GM12878 (cell line): ENCODE results near the gene MICB. TPM values are rescaled to one million over a fixed set of nuclear protein-coding genes. Genes with fewer than 3 reads are reported as not detected.

Source experiments
- ATAC-seq: fragments of 200-7000 bp; cut with Tn5 transposase; 3 replicates; pipeline ENCODE4 v1.9.1; 2020; ENCODE audit warnings: mild to moderate bottlenecking, moderate library complexity
- BruUV-seq: library from RNA; stranded (reverse); fragments of 400-500 nt; replicated peaks from 2 replicates; lab custom pipeline; 2021; lab: Mats Ljungman, UMichigan
- CTCF ChIA-PET: fragments of 300-600 bp; sonication (Branson Sonifier 250); formaldehyde crosslinking; extraction: SDS; loops from one replicate; lab custom pipeline; 2021; ENCODE audit warnings: inconsistent platforms; lab: Yijun Ruan, JAX
- POLR2A ChIA-PET: fragments of 350-600 bp; formaldehyde crosslinking; extraction: SDS; loops from one replicate; lab custom pipeline; 2021; ENCODE audit warnings: inconsistent platforms; lab: Charles Lee
- RAD21 ChIA-PET: fragments of 300-600 bp; sonication (Branson Sonifier 250); formaldehyde crosslinking; loops from one replicate; lab custom pipeline; 2023; ENCODE audit warnings: antibody characterized with exemption; ENCODE audit not compliant: unreplicated experiment; lab: Charles Lee
- SMC1A ChIA-PET: fragments of 300-600 bp; sonication (Branson Sonifier 250); formaldehyde crosslinking; loops from one replicate; lab custom pipeline; 2023; ENCODE audit not compliant: unreplicated experiment, uncharacterized antibody; lab: Charles Lee
- DNase-seq: peaks from one replicate; pipeline ENCODE4 v3.0.0-alpha.2; 2011; ENCODE audit warnings: low read depth, low spot score
- FAIRE-seq: peaks from 3 replicates; lab custom pipeline; 2011; peaks lifted over from hg19 to GRCh38; lab: Jason Lieb, UNC
- H2AFZ ChIP-seq: 2 replicates; pipeline ENCODE4 v1.6.0; 2011; ENCODE audit warnings: low read depth, low read length, control low read depth; ENCODE audit not compliant: control insufficient read depth
- H3K27ac ChIP-seq: 2 replicates; pipeline ENCODE4 v1.5.1; 2011; ENCODE audit warnings: control low read depth; ENCODE audit not compliant: control insufficient read depth, insufficient read depth
- H3K27me3 ChIP-seq, 2 experiments: replicated peaks in 1 of 2; 2 replicates each; pipeline versions ENCODE4 v1.6.0 to v1.6.1; 2011; ENCODE audit warnings: low read length in 1 of 2; ENCODE audit not compliant: control insufficient read depth in 2 of 2, insufficient read depth in 2 of 2
- H3K36me3 ChIP-seq, 2 experiments: 2 replicates each; pipeline ENCODE4 v1.5.1; 2011; ENCODE audit warnings: low read length in 1 of 2; ENCODE audit not compliant: control insufficient read depth in 2 of 2, insufficient read depth in 2 of 2
- H3K4me1 ChIP-seq: 2 replicates; pipeline ENCODE4 v1.6.1; 2011; ENCODE audit warnings: mild to moderate bottlenecking, low read length, moderate library complexity, mixed read lengths; ENCODE audit not compliant: control insufficient read depth, insufficient read depth
- H3K4me2 ChIP-seq: 2 replicates; pipeline ENCODE4 v1.6.0; 2011; ENCODE audit warnings: control low read depth; ENCODE audit not compliant: control insufficient read depth, insufficient read depth
- H3K4me3 ChIP-seq: fragments of 200-600 bp; sonication (generic); 2 replicates; pipeline ENCODE4 v1.5.1; 2016
- H3K79me2 ChIP-seq: 2 replicates; pipeline ENCODE4 v1.6.0; 2011; ENCODE audit warnings: low read length; ENCODE audit not compliant: control insufficient read depth, insufficient read depth
- H3K9ac ChIP-seq: 2 replicates; pipeline ENCODE4 v1.8.0; 2011; ENCODE audit warnings: low read length, control low read depth, mixed read lengths; ENCODE audit not compliant: control insufficient read depth, insufficient read depth
- H3K9me3 ChIP-seq: replicated peaks from 3 replicates; pipeline ENCODE4 v1.5.1; 2011; ENCODE audit warnings: mild to moderate bottlenecking, low read length; ENCODE audit not compliant: control insufficient read depth, insufficient read depth
- H4K20me1 ChIP-seq: 2 replicates; pipeline ENCODE4 v1.6.0; 2011; ENCODE audit not compliant: control insufficient read depth, insufficient read depth
- CBX3 ChIP-seq: fragments of 200-600 bp; sonication (generic); IDR thresholded peaks from 2 replicates; pipeline ENCODE4 v1.6.1; 2016; ENCODE audit warnings: low read depth, borderline replicate concordance
- DPF2 ChIP-seq: fragments of 450-650 bp; IDR thresholded peaks from 2 replicates; pipeline ENCODE4 v1.6.1; 2017; ENCODE audit warnings: mild to moderate bottlenecking
- HDAC6 ChIP-seq: fragments of 200-600 bp; sonication (generic); IDR thresholded peaks from one replicate; pipeline ENCODE4 v1.8.0; 2017; ENCODE audit warnings: antibody characterized with exemption; ENCODE audit not compliant: unreplicated experiment
- KDM1A ChIP-seq: fragments of 200-600 bp; sonication (generic); IDR thresholded peaks from 2 replicates; pipeline ENCODE4 v1.6.1; 2016; ENCODE audit warnings: borderline replicate concordance
- MEF2B ChIP-seq: fragments of 450-650 bp; IDR thresholded peaks from 2 replicates; pipeline ENCODE4 v1.6.1; 2018; ENCODE audit warnings: mild to moderate bottlenecking, moderate library complexity; ENCODE audit not compliant: partially characterized antibody, poor library complexity, severe bottlenecking
- NFYB ChIP-seq: IDR thresholded peaks from 2 replicates; pipeline ENCODE4 v1.6.1; 2011; ENCODE audit warnings: low read depth, mild to moderate bottlenecking, low read length, improper control_type of control experiment, moderate library complexity; ENCODE audit not compliant: insufficient read depth
- PAX5 ChIP-seq: IDR thresholded peaks from 2 replicates; pipeline ENCODE4 v1.6.1; 2011; ENCODE audit warnings: low read depth, low read length, borderline replicate concordance
- POLR2AphosphoS2 ChIP-seq: IDR thresholded peaks from 2 replicates; pipeline ENCODE4 v1.6.1; 2011; ENCODE audit warnings: low read depth, mild to moderate bottlenecking, low read length, improper control_type of control experiment, moderate library complexity
- RAD21 ChIP-seq: IDR thresholded peaks from 2 replicates; pipeline ENCODE4 v1.6.1; 2011; ENCODE audit warnings: mild to moderate bottlenecking, low read depth, low read length, moderate library complexity; ENCODE audit not compliant: insufficient read depth
- RAD51 ChIP-seq: fragments of 450-650 bp; IDR thresholded peaks from 2 replicates; pipeline ENCODE4 v1.6.1; 2016; ENCODE audit warnings: moderate library complexity, mild to moderate bottlenecking, inconsistent platforms
- RELA ChIP-seq: fragments of 450-650 bp; IDR thresholded peaks from 2 replicates; pipeline ENCODE4 v1.8.0; 2014; ENCODE audit warnings: borderline replicate concordance; ENCODE audit not compliant: partially characterized antibody
- SREBF2 ChIP-seq: IDR thresholded peaks from 2 replicates; pipeline ENCODE4 v1.6.1; 2012; ENCODE audit warnings: mild to moderate bottlenecking, low read length
- TAF1 ChIP-seq: IDR thresholded peaks from 2 replicates; pipeline ENCODE4 v1.6.1; 2011; ENCODE audit warnings: mild to moderate bottlenecking, low read depth, low read length, borderline replicate concordance
- ZZZ3 ChIP-seq: IDR thresholded peaks from 2 replicates; pipeline ENCODE4 v1.6.1; 2011; ENCODE audit warnings: low read depth; ENCODE audit not compliant: control insufficient read depth, insufficient read length
- WGBS: methylation state at CpG from one replicate; pipeline ENCODE4 v1.1.6; 2016; ENCODE audit warnings: low lambda C conversion rate; ENCODE audit not compliant: insufficient replicate concordance, insufficient coverage; ENCODE audit errors: missing lambda C conversion rate; 5-methylcytosine and 5-hydroxymethylcytosine counted together
- in situ Hi-C: fragments of 300-500 bp; cut with MboI; formaldehyde crosslinking; loops from 9 replicates; pipeline ENCODE4 v1.14.3; 2018; ENCODE audit warnings: mixed read lengths
- intact Hi-C: fragments of 100-400 bp; cut with micrococcal nuclease; formaldehyde crosslinking; loops from one replicate; pipeline ENCODE4 v1.14.2; 2022; ENCODE audit not compliant: unreplicated experiment
- polyA plus RNA-seq, 11 experiments: library from polyadenylated mRNA; depleted of rRNA in 4 of 11; unstranded in 6 of 11; stranded (reverse) in 5 of 11; fragments of >200 nt; fragmentation: Nextera tagmentation in 4 of 11; fragmentation: Illumina TruSeq in 1 of 11; extraction: Ambion mirVana in 4 of 11; extraction: Trizol in 1 of 11; gene quantifications; 1 replicate in 1 of 11; 2 replicates in 10 of 11; pipeline versions ENCODE4 v1.2.1 to v1.2.3, GENCODE V29; 2011 to 2016; ENCODE audit warnings: inconsistent platforms in 2 of 11, missing spikeins in 2 of 11, low read depth in 1 of 11
- total RNA-seq, 4 experiments: library from RNA; depleted of rRNA in 3 of 4; stranded (reverse); fragments of >200 nt in 3 of 4; fragmentation: Illumina TruSeq in 1 of 4; extraction: Trizol in 1 of 4; gene quantifications; 2 replicates each; pipeline versions ENCODE4 v1.2.1 to v1.2.3, GENCODE V29; 2013 to 2021
- TF ChIP-seq, protein P1 (sequence below): IDR thresholded peaks from 2 replicates; pipeline ENCODE4 v1.6.1; 2012; ENCODE audit warnings: low read depth, low read length, improper control_type of control experiment
- TF ChIP-seq, protein P2 (sequence below): IDR thresholded peaks from 2 replicates; pipeline ENCODE4 v1.6.1; 2011; ENCODE audit warnings: borderline replicate concordance, low read depth, mild to moderate bottlenecking, moderate library complexity, mixed read lengths, low read length; ENCODE audit not compliant: insufficient read depth; ENCODE audit errors: extremely low read length

The MICB gene
- total and polyA plus RNA-seq, 10 of the 15 experiments (the other 5 are each of a cell fraction or from before 2014, with no cell fraction given): 9.0 to 37.1 (median 17.8) TPM

DNA sequence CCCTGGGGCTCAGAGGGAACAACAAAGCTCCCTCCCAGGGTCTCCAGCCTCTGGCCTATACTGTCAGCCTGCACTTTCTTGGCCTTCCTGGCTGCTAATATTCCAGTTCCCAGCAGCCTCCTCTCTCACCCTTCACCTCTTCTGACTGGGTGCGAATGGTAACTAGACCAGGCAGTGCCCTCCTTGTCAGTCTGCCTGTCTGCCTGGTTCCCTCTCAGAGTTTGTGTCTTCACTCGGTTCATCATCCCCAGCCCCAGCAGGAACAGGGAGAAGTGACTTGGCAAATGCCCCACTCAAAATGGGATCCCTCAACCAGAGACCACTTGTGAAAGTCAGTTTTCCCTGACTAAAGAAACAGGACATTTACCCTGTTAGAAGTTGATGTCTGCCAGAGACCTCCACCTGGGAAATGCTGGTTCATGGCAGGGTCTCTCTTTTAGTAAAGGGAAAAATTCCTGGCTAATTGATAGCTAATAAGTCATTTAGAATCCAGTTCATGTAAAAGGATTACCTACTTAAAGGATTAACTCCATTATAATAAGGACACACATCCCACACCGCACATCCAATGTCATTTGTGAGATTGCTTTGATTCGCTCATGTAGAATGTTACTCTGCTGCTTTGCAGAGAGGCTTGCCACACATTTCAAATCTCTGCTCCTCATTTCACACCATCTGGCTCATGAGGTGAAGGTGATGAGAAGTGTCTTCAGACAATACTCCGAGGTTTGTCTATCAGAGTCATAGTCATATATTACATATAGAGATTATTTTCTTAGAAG is 18.6 kb upstream of the MICB start:
- ChIA-PET POLR2A (no interaction called here), CTCF (interaction anchor here (1.0 kb wide), 1 partner anchor 18 kb away, joined by 3 read pairs; no protein-coding TSS in a partner anchor), SMC1A (no interaction called here), RAD21 (no interaction called here)
- no peak overlapping the region for H2AFZ ChIP-seq
- no peak overlapping the region for H3K4me2 ChIP-seq
- H3K79me2 ChIP-seq: no peaks in the 10 kb centered on the region
- ATAC-seq (no peak), DNase-seq (no peak), FAIRE-seq (no peak)
- 85% methylated on average over 5 of the region's 5 CpGs for WGBS
- BruUV-seq: no TSS peak
- intact Hi-C loops: no loop called here
- in situ Hi-C loops: no loop called here
- H3K27me3 ChIP-seq: no peaks in the 10 kb centered on the region
- no peaks in the 10 kb centered on the region for H4K20me1 ChIP-seq
- no peak overlapping the region for H3K4me3 ChIP-seq
- TF ChIP-seq PAX5 (no peak), ZZZ3 (no peak), HDAC6 (no peak), KDM1A (no peak), DPF2 (no peak), NFYB (no peak), RAD21 (no peak), MEF2B (no peak), TAF1 (no peak), SREBF2 (no peak), RAD51 (no peak), RELA (no peak), CBX3 (no peak), POLR2AphosphoS2 (no peak)
- TF ChIP-seq, protein P1, sequence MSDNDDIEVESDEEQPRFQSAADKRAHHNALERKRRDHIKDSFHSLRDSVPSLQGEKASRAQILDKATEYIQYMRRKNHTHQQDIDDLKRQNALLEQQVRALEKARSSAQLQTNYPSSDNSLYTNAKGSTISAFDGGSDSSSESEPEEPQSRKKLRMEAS: no peak
- TF ChIP-seq, protein P2, sequence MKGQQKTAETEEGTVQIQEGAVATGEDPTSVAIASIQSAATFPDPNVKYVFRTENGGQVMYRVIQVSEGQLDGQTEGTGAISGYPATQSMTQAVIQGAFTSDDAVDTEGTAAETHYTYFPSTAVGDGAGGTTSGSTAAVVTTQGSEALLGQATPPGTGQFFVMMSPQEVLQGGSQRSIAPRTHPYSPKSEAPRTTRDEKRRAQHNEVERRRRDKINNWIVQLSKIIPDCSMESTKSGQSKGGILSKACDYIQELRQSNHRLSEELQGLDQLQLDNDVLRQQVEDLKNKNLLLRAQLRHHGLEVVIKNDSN: no peak
- H3K36me3 ChIP-seq: no peaks in the 10 kb centered on the region
- no peak overlapping the region for H3K27ac ChIP-seq
- no peaks in the 10 kb centered on the region for H3K9me3 ChIP-seq
- H3K4me1 ChIP-seq: peaks cover 4% of the 10 kb centered on the region; the same call in 1 of the 2 replicates
- H3K9ac ChIP-seq: no peak overlapping the region
